ENCODE data around the gene OBP2B.
"Not testable (repeated sequence)": the region's sequence is repeated elsewhere in the genome, so short reads cannot be mapped to it uniquely, and the experiment has no call there.

GRCh38 chr9:133208171-133208879, 725 bp downstream of the OBP2B start:
- TF ChIP-seq REST (IDR thresholded peaks at IDR 0.05; ENCODE audit: insufficient read depth in 1 of 2, low read depth in 2 of 2, low read length in 1 of 2); SIN3A (IDR thresholded peaks at IDR 0.05; ENCODE audit: borderline replicate concordance, insufficient read depth, low read depth, low read length): not testable (repeated sequence)

Measured in Panc1 (cell line).